K562 (cell line): ENCODE results near the gene KIRREL1. TPM values are rescaled to one million over a fixed set of nuclear protein-coding genes. Genes with fewer than 3 reads are reported as not detected.

Experiments
- ATAC-seq: fragments of 200-7000 bp; cut with Tn5 transposase; 3 replicates; pipeline ENCODE4 v1.9.1; 2020; ENCODE audit warnings: moderate library complexity
- BruUV-seq: library from RNA; stranded (reverse); fragments of 400-500 nt; replicated peaks from 2 replicates; lab custom pipeline; 2021; lab: Mats Ljungman, UMichigan
- CTCF ChIA-PET: fragments of 300-600 bp; formaldehyde crosslinking; extraction: SDS; loops from one replicate; lab custom pipeline; 2021; ENCODE audit warnings: low intra/inter-chr PET ratio; lab: Yijun Ruan, JAX
- POLR2A ChIA-PET: fragments of 300-600, 350-650 bp; sonication (Branson Sonifier 250); formaldehyde crosslinking; extraction: SDS; loops from one replicate; lab custom pipeline; 2021; ENCODE audit warnings: antibody characterized with exemption, inconsistent platforms; lab: Yijun Ruan, JAX
- DNase-seq, 4 experiments: peaks; one replicate each; pipeline versions ENCODE4 v3.0.0 to v3.0.0-alpha.2; 2011 to 2018; ENCODE audit warnings: low spot score in 3 of 4, mixed read lengths in 3 of 4; ENCODE audit errors: extremely low read depth in 1 of 4
- FAIRE-seq: peaks from 2 replicates; lab custom pipeline; 2011; peaks lifted over from hg19 to GRCh38; lab: Jason Lieb, UNC
- H2AFZ ChIP-seq: 2 replicates; pipeline ENCODE4 v1.6.0; 2011; ENCODE audit warnings: low read depth, low read length, control low read depth, inconsistent platforms
- H3K27ac ChIP-seq: fragments of 200-600 bp; 3 replicates; pipeline ENCODE4 v1.8.0; 2011; ENCODE audit warnings: low read depth, mild to moderate bottlenecking, control low read depth, inconsistent platforms, low read length, moderate library complexity, mixed read lengths; ENCODE audit errors: extremely low read depth
- H3K27me3 ChIP-seq, 2 experiments: fragments of 300-600 bp in 1 of 2; 2 replicates in 1 of 2; 3 replicates in 1 of 2; pipeline versions ENCODE4 v1.6.0 to v1.8.0; 2011; ENCODE audit warnings: inconsistent platforms in 2 of 2, low read length in 2 of 2, mild to moderate bottlenecking in 1 of 2, mixed read lengths in 1 of 2, moderate library complexity in 1 of 2; ENCODE audit not compliant: control insufficient read depth in 2 of 2, insufficient read depth in 2 of 2
- H3K36me3 ChIP-seq: fragments of 300-600 bp; 3 replicates; pipeline ENCODE4 v1.8.0; 2011; ENCODE audit warnings: mild to moderate bottlenecking, low read length, inconsistent platforms; ENCODE audit not compliant: control insufficient read depth, insufficient read depth
- H3K4me1 ChIP-seq, 2 experiments: fragments of 200-600 bp in 1 of 2; replicated peaks in 1 of 2; 2 replicates in 1 of 2; 3 replicates in 1 of 2; pipeline versions ENCODE4 v1.5.1 to v1.8.0; 2011; ENCODE audit warnings: inconsistent platforms in 2 of 2, low read length in 2 of 2, mild to moderate bottlenecking in 1 of 2, mixed read lengths in 1 of 2, moderate library complexity in 1 of 2; ENCODE audit not compliant: control insufficient read depth in 2 of 2, insufficient read depth in 2 of 2
- H3K4me2 ChIP-seq: 2 replicates; pipeline ENCODE4 v1.6.1; 2011; ENCODE audit warnings: low read length, control low read depth, inconsistent platforms, mixed read lengths; ENCODE audit not compliant: insufficient read depth
- H3K4me3 ChIP-seq: fragments of 200-600 bp; sonication (generic), shearing (Covaris generic); 2 replicates; pipeline ENCODE4 v1.5.1; 2016; ENCODE audit warnings: control low read depth, inconsistent platforms
- H3K79me2 ChIP-seq: fragments of 200-600 bp; 3 replicates; pipeline ENCODE4 v1.8.0; 2011; ENCODE audit warnings: low read length, inconsistent platforms; ENCODE audit not compliant: control insufficient read depth, insufficient read depth
- H3K9ac ChIP-seq, 2 experiments: 2 replicates each; pipeline versions ENCODE4 v1.6.0 to v1.6.1; 2011; ENCODE audit warnings: low read depth in 2 of 2, low read length in 2 of 2, control low read depth in 1 of 2, inconsistent platforms in 1 of 2, mild to moderate bottlenecking in 1 of 2, mixed read lengths in 1 of 2; ENCODE audit not compliant: insufficient read depth in 1 of 2
- H3K9me1 ChIP-seq: one replicate; pipeline ENCODE4 v1.6.0; 2011; ENCODE audit warnings: inconsistent platforms, mild to moderate bottlenecking, low read length, moderate library complexity; ENCODE audit not compliant: control insufficient read depth, insufficient read depth
- H3K9me3 ChIP-seq: replicated peaks from 2 replicates; pipeline ENCODE4 v1.5.1; 2011; ENCODE audit warnings: low read depth, low read length, inconsistent platforms; ENCODE audit not compliant: control insufficient read depth, insufficient read depth
- H4K20me1 ChIP-seq: replicated peaks from 2 replicates; pipeline ENCODE4 v1.6.1; 2011; ENCODE audit warnings: low read length, inconsistent platforms, mixed read lengths; ENCODE audit not compliant: control insufficient read depth, insufficient read depth
- PATZ1 ChIP-seq: fragments of 250-450 bp; sonication (Bioruptor Pico); IDR thresholded peaks from 2 replicates; pipeline ENCODE4 v1.5.0; 2020; ENCODE audit warnings: mild to moderate bottlenecking, borderline replicate concordance
- PHF21A ChIP-seq: fragments of 450-650 bp; IDR thresholded peaks from 2 replicates; pipeline ENCODE4 v1.6.1; 2017; ENCODE audit warnings: low read depth, borderline replicate concordance
- POLR2AphosphoS2 ChIP-seq: IDR thresholded peaks from 2 replicates; pipeline ENCODE4 v1.6.1; 2012; ENCODE audit warnings: low read length, improper control_type of control experiment
- TBP ChIP-seq: optimal IDR thresholded peaks from 2 replicates; pipeline ENCODE3; 2011; ENCODE audit warnings: low read depth, low read length, improper control_type of control experiment
- TCF7L2 ChIP-seq: fragments of 150-350 bp; IDR thresholded peaks from 2 replicates; pipeline ENCODE4 v1.6.1; 2016; ENCODE audit warnings: low read depth, mild to moderate bottlenecking, low read length, moderate library complexity
- ZNF311 ChIP-seq: fragments of 250-450 bp; sonication (Bioruptor Pico); IDR thresholded peaks from 2 replicates; pipeline ENCODE4 v1.4.0; 2020; ENCODE audit warnings: mild to moderate bottlenecking, moderate library complexity
- WGBS: fragments of 100-300 bp; shearing (Covaris generic); methylation state at CpG from one replicate; pipeline ENCODE4 v1.1.6; 2016; ENCODE audit warnings: low coverage, mixed read lengths; ENCODE audit not compliant: insufficient coverage; ENCODE audit errors: missing lambda C conversion rate; 5-methylcytosine and 5-hydroxymethylcytosine counted together
- in situ Hi-C: fragments of 300-500 bp; cut with MboI; formaldehyde crosslinking; loops from 4 replicates; pipeline ENCODE4 v1.15.0; 2018; ENCODE audit warnings: inconsistent platforms, mixed read lengths
- intact Hi-C: fragments of 100-400 bp; cut with micrococcal nuclease; formaldehyde crosslinking; loops from 2 replicates; pipeline ENCODE4 v1.14.2; 2022
- polyA plus RNA-seq, 8 experiments: library from polyadenylated mRNA; depleted of rRNA in 4 of 8; stranded (reverse) in 5 of 8; unstranded in 3 of 8; fragments of >200 nt; fragmentation: Nextera tagmentation in 2 of 8; fragmentation: Illumina TruSeq in 1 of 8; extraction: Ambion mirVana in 2 of 8; extraction: Trizol in 1 of 8; gene quantifications; 2 replicates each; pipeline versions ENCODE4 v1.2.1 to v1.2.3, GENCODE V29; 2011 to 2014; ENCODE audit warnings: inconsistent platforms in 1 of 8, missing spikeins in 1 of 8
- total RNA-seq, 7 experiments: library from RNA; depleted of rRNA in 6 of 7; stranded (reverse); fragments of >200 nt in 6 of 7; fragmentation: Illumina TruSeq in 2 of 7; extraction: Trizol in 2 of 7; gene quantifications; 2 replicates each; pipeline versions ENCODE4 v1.2.1 to v1.2.3, GENCODE V29; 2011 to 2021; ENCODE audit warnings: low replicate concordance in 1 of 7

The KIRREL1 gene
- total and polyA plus RNA-seq, 9 of the 15 experiments (the other 6 are each of a cell fraction or from before 2014, with no cell fraction given), result under 0.01 to 0.22 (median 0.03) TPM; not detected in 3

DNA sequence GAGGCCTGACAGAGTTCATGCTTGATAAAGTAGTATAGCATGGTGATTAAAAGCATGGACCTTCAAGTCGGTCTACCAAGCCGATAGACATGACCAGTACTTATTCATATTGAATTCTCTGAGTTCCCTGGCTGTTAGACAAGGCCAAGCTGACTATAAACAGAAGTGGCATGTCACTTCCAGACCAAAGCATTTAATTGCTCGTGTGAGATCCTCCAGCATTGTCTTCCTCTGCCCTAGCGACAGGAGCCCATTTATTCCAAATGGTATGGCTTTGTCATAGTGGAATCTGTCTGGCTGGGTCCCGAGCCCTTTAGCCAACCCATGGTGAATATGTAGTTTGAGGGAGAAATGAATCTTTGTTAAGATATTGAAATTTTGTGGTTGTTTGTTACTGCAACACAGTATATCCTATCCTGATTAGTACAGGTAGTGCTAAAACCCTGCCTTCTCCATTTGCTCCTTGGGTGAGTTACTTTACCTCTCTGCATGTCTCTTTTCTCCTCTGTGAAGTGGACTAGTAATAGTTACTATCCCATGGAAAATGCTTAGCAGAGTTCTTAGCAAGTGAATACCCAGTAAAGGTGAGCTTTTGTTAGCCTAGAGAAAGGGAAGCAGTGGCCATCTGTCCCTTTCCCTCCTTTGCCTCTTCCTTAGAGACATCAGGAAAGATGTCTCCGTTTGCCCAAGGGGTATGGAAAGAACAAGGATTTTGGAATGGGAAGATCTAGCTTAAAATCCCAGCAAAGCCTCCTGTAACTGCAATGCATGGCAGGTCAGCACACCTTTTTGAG, 109.6 kb downstream of the KIRREL1 start:
- no peak overlapping the region for H3K4me3 ChIP-seq
- H3K9me3 ChIP-seq, result no peaks in the 10 kb centered on the region
- intact Hi-C loops (no loop called here), in situ Hi-C loops (no loop called here)
- ChIA-PET POLR2A (no interaction called here), CTCF (no interaction called here)
- no peak overlapping the region for H2AFZ ChIP-seq
- TF ChIP-seq ZNF311 (CRISPR knock-in tag), result no peak
- H3K36me3 ChIP-seq, result no peaks in the 10 kb centered on the region
- ATAC-seq, result no peak
- no peak overlapping the region for H3K27ac ChIP-seq
- H3K79me2 ChIP-seq, result no peaks in the 10 kb centered on the region
- H3K4me2 ChIP-seq, result no peak overlapping the region
- BruUV-seq, result no TSS peak
- WGBS, result 8% methylated on average over 6 of the region's 6 CpGs
- no peak for DNase-seq
- H4K20me1 ChIP-seq, result no peaks in the 10 kb centered on the region
- peaks cover 0 to 4% of the 10 kb centered on the region in 2 experiments; a peak in 1 of 5 replicates for H3K4me1 ChIP-seq
- no peaks in the 10 kb centered on the region for H3K9me1 ChIP-seq
- no peak for FAIRE-seq
- H3K9ac ChIP-seq, result no peak overlapping the region
- no peaks in the 10 kb centered on the region; a peak in 1 of 5 replicates for H3K27me3 ChIP-seq

GRCh38 chr1:158103861-158104522, 110.5 kb downstream of the KIRREL1 start:
- intact Hi-C loops, result no loop called here
- no peak for TF ChIP-seq TBP
- no peak for TF ChIP-seq PHF21A
- no peak for TF ChIP-seq POLR2AphosphoS2
- TF ChIP-seq TCF7L2, result no peak
- TF ChIP-seq PATZ1 (CRISPR knock-in tag), result no peak

More at GRCh38 chr1:158103861-158104522, 110.5 kb downstream of the KIRREL1 start:
- WGBS, result 0% methylated on average over 5 of the region's 5 CpGs
- ATAC-seq, result no peak
- Histone ChIP-seq H3K4me3 (no peak overlapping the region), H3K9ac (no peak overlapping the region), H3K4me2 (no peak overlapping the region), H3K9me1 (no peaks in the 10 kb centered on the region), H3K36me3 (no peaks in the 10 kb centered on the region), H3K79me2 (no peaks in the 10 kb centered on the region), H2AFZ (no peak overlapping the region), H3K9me3 (no peaks in the 10 kb centered on the region), H3K4me1 (peaks cover 0 to 4% of the 10 kb centered on the region in 2 experiments; a peak in 1 of 5 replicates), H4K20me1 (no peaks in the 10 kb centered on the region), H3K27ac (no peak overlapping the region), H3K27me3 (no peaks in the 10 kb centered on the region; a peak in 1 of 5 replicates)
- ChIA-PET CTCF (no interaction called here), POLR2A (no interaction called here)
- no peak for DNase-seq
- no TSS peak for BruUV-seq
- in situ Hi-C loops, result no loop called here
- no peak for FAIRE-seq
